ENCODE measurements around the gene YJU2. TPM values are rescaled to one million over a fixed set of nuclear protein-coding genes. Genes with fewer than 3 reads are reported as not detected.
A peak's percentile ranks its signal among the peaks of the same experiment; 100 is the strongest.

Gene YJU2
- total and polyA plus RNA-seq, 2 of the 8 experiments (the other 6 are each of a cell fraction or from before 2014, with no cell fraction given) = 26.8 to 27.7 TPM

- TF ChIP-seq PHF8 (conservative IDR thresholded peaks at IDR 0.05; ENCODE audit: low read depth, low read length) (peak; percentile 96), SP2 (IDR thresholded peaks at IDR 0.05; ENCODE audit: low read length) (peak; percentile 97), SUZ12 (IDR thresholded peaks at IDR 0.05; ENCODE audit: low read length) (no peak), EZH2 (IDR thresholded peaks at IDR 0.05; ENCODE audit: low read depth, low read length, severe bottlenecking) (no peak), SP4 (IDR thresholded peaks at IDR 0.05; ENCODE audit: low read length) (peak; percentile 96), CTCF (IDR thresholded peaks at IDR 0.05; ENCODE audit: control extremely low read depth in 1 of 3, insufficient read depth in 1 of 3, low read depth in 1 of 3, low read length in 3 of 3) (peak; percentile 45 to 65 (median 55)), TBP (IDR thresholded peaks at IDR 0.05; ENCODE audit: low read depth, low read length) (peak; percentile 82), RAD21 (IDR thresholded peaks at IDR 0.05 in 1 of 2, conservative IDR thresholded peaks at IDR 0.05 in 1 of 2; ENCODE audit: low read depth in 2 of 2, low read length in 2 of 2) (peak; percentile 12 to 42; a peak in 3 of 4 replicates), SAP30 (IDR thresholded peaks at IDR 0.05; ENCODE audit: insufficient read depth, insufficient replicate concordance, low read length) (no peak), SP1 (IDR thresholded peaks at IDR 0.05; ENCODE audit: low read depth, low read length) (peak; percentile 100), HDAC2 (IDR thresholded peaks at IDR 0.05; ENCODE audit: borderline replicate concordance in 1 of 2, low read depth in 2 of 2, low read length in 2 of 2) (0 out of 4 replicates have a peak, but pooled peaks have one; percentile 25 to 51), CHD2 (IDR thresholded peaks at IDR 0.05; ENCODE audit: low read length) (peak; percentile 97), USF2 (IDR thresholded peaks at IDR 0.05; ENCODE audit: low read length) (no peak), RNF2 (IDR thresholded peaks at IDR 0.05; ENCODE audit: borderline replicate concordance, low read depth, low read length, missing control alignments, poor library complexity, severe bottlenecking) (no peak), SIX5 (IDR thresholded peaks at IDR 0.05; ENCODE audit: low read depth, low read length) (peak; percentile 52; the same call in 1 of the 2 replicates), CBX5 (IDR thresholded peaks at IDR 0.05; ENCODE audit: low read depth, low read length) (no peak), RFX5 (IDR thresholded peaks at IDR 0.05; ENCODE audit: borderline replicate concordance, low read depth, low read length) (no peak), TCF12 (IDR thresholded peaks at IDR 0.05; ENCODE audit: low read depth, low read length) (no peak)
Measured at GRCh38 chr19:4246767-4247593, at the start of gene YJU2 (continued).
